ENCODE measurements around the gene CDH23.

GRCh38 chr10:71715026-71715425 lies 318.3 kb downstream of the CDH23 start:
- TF ChIP-seq CTCF (IDR thresholded peaks at IDR 0.05; ENCODE audit: low read length) (no peak), EZH2 (optimal IDR thresholded peaks at IDR 0.05; ENCODE audit: low read depth, low read length) (no peak)

Data from MM.1S (cell line).